Activated effector memory CD4-positive, alpha-beta T cell treated with Interleukin-2 at 50 U/mL for 16 hours (primary cell): ENCODE data around the gene TMEM209.
"Not testable (repeated sequence)": the region's sequence is repeated elsewhere in the genome, so short reads cannot be mapped to it uniquely, and the experiment has no call there.

Experiments used
- DNase-seq: peaks from one replicate; pipeline ENCODE4 v3.0.0-alpha.2; 2020

TMEM209 gene

DNA sequence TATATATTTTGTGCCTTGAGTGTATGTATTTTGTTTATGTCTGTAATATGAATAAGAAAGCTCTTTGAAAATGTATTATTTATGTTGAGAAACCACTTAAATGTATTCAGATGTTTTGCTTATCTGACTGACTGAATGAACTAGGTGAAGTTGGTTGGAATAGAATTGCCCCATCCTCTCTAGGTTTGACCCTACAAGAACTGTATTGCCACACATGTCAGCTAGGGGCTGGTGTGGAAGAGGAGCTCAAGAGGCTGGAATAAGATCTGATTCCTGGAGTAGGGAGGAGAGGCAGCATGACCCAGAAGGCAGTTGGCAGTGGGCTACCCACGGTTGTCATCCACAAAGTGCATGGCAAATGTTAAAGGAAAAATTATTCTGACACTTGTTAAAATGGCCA is 11.5 kb upstream of the TMEM209 start:
- DNase-seq = no peak

DNA sequence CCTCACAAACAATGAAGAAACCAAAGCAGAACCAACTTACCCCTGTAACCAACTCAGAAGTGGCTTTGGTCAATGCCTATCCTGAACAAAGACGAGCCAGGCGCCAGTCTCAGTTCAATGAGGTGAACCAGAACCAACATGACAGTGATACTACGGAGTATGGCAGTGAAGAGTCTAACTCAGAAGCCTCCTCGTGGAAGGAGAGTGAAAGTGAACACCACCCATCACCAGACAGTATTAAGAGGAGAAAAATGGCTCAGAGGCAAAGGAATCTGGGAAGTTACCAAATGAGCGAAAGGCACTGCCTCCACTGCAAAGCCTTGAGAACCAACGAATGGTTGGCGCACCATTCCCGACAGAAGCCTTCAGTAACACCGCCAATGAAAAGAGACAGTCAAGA is 10.8 kb upstream of the TMEM209 start:
- no peak for DNase-seq

DNA sequence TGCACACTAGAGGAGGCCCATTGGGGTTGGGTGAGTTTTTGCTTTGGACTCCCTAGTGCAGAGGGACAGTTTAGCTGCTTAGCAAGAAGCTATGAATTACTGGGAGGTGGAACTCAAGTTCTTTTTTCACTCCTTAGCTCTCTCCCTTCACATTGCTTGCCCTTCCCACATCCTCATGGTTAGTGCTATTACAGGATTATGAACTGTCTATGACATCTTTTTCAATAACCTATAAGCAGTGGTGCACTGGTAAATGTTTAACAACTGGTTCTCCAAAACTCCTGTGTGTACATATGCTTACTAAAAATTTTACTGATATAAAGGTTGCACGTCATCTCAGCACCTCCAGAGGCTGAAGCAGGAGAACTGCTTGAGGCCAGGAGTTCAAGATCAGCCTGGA is 8.6 kb upstream of the TMEM209 start:
- DNase-seq = no peak

DNA sequence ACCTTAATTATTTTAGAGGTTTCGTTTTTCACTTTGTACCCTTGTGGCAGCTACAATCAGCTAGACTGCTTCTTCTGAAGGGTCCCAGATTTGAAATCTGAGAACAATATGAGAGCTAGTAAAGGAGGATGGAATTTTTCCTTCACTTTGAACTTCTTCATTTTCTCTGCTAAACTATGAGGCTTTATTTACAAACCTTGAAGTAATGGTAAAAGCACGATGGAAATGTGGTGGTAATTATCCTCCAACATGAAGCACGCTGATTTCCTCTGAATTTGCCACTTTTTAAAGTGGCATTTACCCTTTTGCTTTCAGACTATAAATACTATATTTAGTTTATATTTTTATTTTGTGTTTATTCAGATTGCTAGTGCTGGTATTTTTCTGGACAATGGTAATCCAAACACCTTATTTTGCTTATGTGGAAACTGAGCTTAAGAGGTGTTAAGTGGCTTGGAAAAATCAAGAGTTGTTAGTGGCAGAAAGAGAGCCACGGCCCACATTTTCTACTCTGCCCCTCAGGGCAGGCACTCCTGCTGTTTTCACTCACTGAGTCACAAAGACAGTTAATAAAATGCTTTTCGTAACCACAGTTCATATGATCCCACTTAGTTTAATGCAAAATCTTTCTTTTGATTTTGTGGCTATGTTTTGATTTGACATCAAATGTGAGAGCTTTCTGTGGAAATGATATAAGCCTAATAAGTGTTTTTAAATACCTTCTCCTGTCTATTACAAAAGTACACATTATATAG is 5.2 kb upstream of the TMEM209 start:
- DNase-seq = no peak

DNA sequence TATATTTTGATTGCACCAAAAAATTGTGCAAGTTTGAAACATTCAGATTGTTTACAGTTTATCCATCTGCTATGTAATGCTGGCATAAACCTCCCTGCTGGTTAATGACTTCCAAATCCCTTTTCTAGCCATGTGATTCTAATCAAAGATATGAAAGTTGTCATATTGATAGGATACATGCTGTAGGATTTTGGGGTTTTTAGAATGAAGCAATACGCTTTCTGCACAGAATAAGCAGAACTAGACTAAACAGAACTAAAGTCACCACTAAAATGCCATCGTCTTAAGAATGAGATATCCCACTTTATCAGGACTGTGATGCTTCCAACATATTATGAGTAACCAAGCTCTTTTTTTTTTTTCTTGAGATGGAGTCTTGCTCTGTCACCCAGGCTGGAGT is 3.3 kb upstream of the TMEM209 start:
- DNase-seq = no peak

DNA sequence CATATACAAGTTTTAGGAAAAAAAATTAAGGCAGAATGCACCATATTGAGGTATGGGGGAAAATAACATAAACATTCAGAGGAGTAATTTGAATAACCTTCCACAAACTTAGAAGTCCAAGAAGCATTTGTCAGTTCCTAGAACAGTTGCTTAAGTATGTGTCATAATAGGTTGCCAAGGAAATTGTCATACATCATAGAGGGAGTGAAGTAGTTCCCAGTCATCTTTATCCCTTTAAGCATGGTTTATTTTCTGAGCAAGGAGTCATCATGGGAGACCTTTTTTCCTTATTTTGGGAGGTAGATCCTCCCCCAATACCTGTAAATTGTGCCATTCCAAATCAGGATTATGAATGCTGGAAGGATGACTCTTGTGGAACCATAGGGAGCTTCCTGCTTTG is 2.4 kb upstream of the TMEM209 start, which contains the start of gene SSMEM1:
Gene SSMEM1, plus strand, starts transcription at position 219 of the 400 bp plus-strand sequence. Its CDS starts 51 bp downstream, at position 270.
- no peak for DNase-seq

DNA sequence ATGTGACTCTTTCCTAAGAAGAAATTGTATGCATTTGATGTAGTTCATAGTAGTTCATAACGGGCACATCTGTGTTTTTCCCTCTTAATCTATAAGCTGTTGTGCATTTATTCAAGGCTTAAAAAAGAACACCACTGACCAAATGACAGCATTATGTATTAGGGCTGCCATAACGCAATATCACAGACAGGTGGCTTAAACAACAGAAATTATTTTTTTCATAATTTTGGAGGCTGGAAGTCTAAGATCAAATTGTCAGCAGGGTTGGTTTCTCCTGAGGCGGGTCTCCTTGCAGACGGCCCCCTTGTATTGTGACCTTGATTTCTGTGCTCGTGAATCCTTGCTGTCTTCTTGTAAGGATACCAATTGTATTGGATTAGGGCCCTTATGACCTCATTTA is 1.8 kb upstream of the TMEM209 start:
- DNase-seq = no peak

DNA sequence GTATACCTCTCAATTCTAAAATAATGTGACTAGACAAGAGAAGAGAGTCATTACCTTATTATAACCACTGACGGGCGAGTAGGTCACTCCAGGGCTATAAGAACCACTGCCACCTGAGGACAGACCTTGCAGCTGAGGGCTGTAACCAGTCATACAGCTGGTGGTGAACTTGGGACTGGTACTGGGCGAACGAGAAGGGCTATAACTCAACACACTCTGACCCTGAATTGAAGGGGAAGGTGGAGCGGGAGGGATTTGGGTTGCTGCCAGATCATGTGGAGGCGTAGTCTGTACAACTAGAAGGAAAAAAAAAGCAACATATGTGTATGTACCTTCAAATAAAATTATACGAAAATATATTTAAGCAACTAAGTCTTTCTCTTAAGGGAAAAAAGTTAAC is 3.4 kb downstream of the TMEM209 start:
- DNase-seq = no peak

DNA sequence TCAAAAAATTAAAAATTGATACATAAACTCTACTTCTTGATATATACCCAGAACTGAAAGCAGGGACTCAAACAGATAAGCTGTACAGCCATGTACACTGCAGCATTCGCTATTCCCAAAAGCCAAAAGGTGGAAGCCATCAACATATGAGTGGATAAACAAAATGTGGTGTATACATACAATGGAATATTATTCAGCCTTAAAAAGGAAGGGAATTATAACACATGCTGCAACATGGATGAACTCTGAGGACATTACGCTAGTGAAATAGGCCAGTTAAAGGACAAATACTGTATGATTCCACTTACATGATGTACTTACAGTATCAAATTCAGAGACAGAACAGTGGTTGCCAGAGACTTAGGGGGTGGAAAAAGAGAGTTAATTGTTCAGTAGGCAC is 8.1 kb downstream of the TMEM209 start:
- no peak for DNase-seq

DNA sequence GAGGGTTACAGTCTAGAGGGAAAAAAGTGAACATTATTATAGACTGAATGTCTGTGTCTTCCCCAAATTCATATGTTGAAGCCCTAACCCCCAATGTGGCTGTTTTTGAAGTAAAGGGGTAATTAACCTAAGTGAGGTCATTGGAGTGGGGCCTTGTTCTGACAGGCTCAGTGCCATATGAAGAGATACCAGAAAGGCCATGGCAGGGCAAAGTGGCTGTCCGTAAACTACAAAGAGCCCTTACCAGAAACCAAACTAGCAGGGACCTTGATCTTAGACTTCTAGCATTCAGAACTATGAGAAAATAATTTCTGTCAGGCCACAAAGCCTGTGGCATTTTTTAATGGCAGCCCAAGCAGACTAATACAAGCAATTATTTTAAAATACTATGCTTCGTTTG is 8.7 kb downstream of the TMEM209 start:
- DNase-seq = no peak

DNA sequence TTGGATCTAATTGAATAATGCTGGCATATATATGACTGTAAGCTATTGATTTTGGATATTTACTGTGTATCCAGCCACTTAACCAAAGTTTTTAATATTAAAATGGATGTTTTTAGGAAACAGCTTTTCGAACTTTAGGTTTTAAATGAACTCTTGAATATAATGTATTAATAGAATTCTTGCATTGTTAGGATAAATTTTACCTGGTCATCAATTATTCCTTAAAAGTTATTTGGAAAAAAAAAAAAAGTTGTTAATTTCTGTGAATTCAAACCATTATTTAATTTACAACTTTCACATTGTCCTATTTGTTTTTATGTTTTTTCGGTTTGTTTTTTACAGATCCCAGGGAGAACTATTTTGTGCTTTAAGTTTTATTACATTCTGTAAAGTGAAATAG is 9.8 kb downstream of the TMEM209 start:
- DNase-seq = no peak

DNA sequence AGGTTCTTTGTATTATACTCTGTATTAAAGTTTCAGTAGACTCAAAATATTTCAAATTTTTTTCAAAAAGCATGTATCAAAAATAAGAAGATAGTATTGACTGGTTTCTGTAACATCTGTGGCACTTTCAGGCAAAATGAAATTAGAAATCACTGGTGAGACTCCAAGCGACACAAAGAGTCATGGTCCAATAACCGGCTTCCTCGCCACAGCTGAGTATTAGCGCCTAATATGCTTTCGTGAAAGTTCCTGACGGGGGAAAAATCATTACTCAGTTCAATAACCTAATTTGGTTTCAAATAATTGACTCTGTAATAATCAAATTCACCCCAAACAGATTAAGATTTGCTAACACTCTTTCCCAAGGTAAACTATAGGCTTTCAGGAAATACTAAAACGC is 13.4 kb downstream of the TMEM209 start:
- no peak for DNase-seq

DNA sequence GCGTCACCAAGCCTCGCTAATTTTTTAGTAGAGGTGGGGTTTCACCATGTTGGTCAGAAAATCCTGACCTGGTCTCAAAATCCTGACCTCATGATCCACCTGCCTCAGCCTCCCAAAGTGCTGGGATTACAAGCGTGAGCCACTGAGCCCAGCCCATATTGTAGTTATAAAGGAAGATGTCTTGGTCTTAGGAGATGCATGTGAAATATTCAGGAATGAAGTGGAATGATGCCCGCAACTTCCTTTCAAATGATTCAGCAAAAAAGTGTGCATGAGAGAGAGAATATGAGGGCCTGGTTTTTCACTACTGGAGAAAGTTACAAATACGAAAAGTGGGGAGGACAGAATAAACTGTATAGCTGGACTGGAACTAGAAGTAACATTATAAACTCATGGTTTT is 15.9 kb downstream of the TMEM209 start:
- no peak for DNase-seq

DNA sequence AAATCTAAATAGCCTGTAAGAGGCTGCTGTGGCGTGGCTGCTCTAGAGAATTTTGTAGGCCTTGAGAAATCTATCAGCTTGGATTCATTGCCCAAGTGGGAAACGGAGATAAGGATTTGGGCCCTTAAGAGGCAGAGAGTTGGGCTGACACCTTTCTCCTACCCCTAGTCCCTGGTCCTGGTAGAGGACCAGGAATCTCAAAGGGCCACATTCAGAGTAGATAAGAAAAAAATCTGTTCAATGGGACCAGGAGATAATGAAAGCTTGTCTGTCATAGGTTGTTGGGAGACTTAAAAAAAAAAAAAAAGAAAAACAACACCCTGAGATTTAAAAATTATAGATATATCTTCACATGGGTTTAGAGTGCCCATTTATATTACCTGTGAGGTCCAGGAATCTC is 17.8 kb downstream of the TMEM209 start:
- no peak for DNase-seq

DNA sequence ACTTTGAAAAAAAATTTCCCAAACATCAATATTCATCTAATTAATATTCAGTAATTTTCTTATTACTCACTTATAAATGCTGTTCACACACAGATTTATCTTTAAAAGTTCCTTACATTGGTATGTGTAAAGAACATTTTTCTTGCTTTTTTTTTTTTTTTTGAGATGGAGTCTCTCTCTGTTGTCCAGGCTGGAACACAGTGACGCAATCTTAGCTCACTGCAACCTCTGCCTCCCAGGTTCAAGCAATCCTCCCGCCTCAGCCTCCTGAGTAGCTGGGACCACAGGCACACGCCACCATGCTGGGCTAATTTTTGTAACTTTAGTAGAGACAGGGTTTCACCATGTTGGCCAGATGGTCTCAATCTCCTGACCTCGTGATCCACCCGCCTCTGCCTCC is 20.9 kb downstream of the TMEM209 start:
- DNase-seq = not testable (repeated sequence)

DNA sequence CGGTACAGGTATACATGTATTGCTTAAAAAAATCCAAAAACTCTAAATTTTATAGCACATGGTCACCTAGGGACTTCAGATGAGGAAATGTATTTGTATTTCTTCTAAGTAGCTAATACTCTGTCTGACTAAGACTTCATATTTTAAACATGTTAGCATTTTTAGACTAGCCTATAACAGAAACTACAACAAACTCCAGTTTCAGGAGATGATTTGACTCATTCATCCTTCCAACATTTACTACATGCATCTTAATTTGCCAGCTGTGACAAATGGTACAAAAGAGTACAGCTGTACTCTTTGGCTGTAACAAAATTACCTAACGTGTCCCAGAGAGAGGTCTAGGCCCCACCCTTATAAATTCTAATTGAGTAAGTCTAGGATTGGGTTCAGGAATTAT is 22.2 kb downstream of the TMEM209 start:
- DNase-seq = no peak

DNA sequence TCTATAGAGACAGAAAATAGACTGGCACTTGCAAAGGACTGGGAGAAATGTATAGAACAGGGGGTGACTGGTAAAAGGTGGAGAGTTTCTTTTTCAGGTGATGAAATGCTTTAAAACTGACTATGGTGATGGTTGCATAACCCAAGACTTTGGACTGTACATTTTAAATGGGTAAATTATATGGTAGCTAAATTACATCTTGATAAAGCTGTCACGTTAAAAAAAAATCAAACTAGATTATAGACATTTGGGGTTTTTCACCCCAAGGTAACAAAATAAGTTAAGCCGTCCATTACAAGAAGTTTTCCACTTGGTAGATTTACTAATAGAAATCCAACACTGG is 24.0 kb downstream of the TMEM209 start:
- DNase-seq = no peak

DNA sequence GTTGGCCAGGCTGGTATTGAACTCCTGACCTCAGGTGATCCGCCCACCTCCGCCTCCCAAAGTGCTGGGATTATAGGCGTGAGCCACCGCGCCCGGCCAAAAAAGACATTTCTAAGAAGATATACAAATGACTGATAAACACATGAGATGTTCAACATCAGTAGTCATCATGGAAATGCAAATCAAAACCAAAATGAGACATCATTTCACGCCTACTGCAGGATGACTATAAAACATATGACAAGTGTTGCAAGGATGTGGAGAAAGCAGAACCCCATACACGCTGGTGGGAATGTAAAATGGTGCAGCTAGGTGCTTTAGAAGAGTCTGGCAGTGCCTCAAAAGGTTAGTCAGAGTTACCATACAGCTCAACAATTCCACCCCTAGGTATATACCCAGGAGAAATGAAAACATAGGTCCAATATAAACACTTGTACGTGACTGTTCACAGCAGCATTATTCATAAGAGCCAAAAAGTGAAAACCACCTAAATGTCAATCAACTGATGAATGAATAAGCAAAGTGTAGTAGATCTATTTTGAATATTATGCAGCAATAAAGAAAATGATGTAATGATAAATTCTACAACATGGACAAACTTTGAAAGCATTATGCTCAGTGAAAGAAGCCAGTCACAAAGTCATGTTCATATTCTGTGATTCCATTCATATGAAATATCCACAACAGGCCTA is 24.5 kb downstream of the TMEM209 start:
- no peak for DNase-seq

DNA sequence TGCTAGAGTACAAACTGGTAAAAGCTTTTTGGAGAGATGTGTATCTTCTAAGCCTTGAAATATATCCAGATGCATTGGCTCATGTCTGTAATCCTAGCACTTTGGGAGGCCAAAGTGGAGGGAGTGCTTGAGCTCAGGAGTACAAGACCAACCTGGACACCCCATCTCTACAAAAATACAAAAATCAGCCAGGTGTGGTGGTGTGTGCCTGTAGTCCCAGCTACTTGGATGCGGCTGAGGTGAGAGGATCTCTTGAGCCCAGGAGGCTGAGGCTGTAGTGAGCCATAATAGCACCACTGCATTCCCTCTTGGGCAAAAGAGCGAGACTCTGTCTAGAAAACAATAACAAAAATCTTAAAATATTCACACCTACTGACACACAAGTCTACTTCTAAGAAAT is 25.6 kb downstream of the TMEM209 start:
- no peak for DNase-seq

DNA sequence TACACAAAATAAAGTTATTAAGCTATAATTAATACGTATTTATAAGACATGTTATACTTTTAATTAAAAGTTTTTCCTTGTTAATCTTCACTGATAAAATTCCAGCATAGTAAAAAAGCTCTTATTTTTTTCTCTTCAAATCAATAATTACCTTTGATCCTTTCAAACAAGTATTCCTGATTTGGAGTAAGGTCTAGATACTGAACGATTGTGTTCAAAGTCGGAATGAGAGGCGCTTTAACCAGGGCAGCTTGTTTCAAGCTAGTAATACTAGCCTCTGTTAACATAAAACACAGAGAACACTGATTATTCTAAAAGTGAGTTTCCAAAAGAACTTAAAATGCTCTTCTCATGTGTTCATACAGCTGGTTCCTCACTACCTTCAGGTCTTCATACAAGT is 27.0 kb downstream of the TMEM209 start:
- no peak for DNase-seq

DNA sequence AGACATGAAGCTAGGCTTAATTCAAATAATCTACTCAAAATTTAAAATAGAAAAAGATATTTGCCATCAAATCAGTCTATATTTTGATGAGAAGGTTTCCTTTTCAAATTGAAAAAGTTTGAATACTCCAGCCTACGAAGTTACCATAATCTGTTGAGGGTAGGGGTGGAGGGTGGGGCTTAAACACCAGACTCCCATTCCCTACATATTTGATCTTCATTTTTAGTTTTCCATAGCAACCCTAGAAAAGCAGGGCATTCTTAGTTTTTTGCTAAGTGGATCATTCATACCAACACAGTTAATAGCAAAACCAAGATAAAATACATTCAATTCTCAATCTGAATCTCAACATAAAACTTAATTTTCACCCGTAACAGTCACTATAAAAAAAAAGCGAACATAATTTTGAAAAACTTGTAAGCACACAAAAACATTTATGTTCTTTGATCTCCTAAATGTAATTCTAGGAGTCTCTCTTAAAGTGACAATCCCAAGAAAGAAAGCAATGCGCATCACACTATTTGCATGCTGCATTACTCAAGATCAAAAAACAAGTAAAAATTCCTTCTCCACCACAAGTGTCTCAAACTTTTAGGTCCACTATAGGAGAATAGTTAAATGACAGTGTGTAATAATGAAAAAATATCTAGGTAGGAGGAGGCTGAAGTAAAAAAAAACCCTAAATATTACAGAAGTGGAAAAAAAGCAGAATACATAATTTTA is 30.8 kb downstream of the TMEM209 start:
- DNase-seq = no peak

DNA sequence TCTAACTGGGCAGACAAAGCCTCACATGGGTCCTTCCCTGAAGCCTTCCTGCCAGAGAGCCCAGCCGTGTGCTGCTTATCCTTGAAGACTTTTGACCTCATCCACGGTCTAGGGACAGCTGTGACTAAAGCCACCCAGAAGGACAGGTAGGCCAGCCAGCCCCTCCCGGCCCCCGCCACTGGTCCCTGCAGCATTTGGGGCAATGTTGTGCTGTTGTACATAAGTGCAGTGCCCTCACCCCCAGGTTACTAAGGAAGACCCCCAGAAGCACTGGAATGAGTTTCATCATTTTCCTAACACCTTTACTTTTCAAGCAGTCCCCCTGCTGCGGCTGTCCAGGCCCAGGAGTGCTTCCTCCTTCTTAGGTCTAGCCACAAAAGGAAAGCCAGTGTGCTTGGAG is 43.0 kb downstream of the TMEM209 start:
- DNase-seq = no peak

DNA sequence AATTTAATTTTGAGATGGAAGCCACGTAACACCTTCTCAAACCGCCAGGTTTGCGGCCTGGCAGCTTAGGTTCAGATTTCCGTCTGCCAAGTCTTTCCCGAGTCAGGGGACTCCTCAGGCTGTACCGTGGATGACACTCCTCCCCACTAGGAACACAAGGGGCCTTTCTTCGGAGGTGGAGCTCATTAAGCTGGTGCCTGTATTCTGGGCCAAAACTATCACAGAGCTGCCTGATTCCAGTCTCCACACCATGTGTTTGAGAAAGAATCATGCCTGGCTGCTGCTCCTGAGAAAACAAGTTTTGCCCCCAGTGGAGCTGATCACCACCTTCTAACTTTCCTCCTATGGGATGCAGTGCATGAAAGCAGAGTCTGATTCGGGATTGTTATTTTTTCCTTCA is 44.8 kb downstream of the TMEM209 start:
- DNase-seq = no peak

DNA sequence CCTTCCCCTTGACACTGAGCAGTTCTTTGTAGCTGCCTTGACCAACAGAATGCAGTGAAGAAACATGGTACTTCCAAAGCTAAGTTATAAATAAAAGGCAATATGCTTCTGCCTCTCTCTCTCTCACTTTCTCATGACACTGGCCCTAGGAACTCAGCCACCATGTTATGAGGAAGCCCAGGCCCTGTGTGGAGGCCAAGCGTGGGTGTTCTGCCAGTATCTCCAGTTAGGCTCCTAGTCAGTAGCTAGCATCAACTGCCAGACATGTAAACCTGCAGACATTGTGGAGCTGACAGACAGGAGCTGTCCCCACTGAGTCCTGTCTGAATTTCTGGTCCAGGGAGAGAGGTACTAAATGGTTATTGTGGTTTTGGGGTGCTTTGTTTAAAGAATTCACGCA is 45.2 kb downstream of the TMEM209 start:
- DNase-seq = no peak
